ENCODE results near the gene ZBTB39.

- no peak for TF ChIP-seq CTCF (IDR thresholded peaks at IDR 0.05; ENCODE audit: poor library complexity)
- no peak for TF ChIP-seq EZH2phosphoT487 (IDR thresholded peaks at IDR 0.05; ENCODE audit: low read depth, severe bottlenecking, unreplicated experiment)
- TF ChIP-seq EZH2 (IDR thresholded peaks at IDR 0.05; ENCODE audit: borderline replicate concordance) = no peak
These were observed 20.9 kb upstream of the ZBTB39 start for GRCh38 chr12:57027011-57027804.
